Brain microvascular endothelial cell (primary cell): ENCODE measurements around the gene IGBP1.

Experiments
- DNase-seq: peaks from one replicate; pipeline ENCODE4 v3.0.0-alpha.2; 2020
- H3K27ac ChIP-seq: fragments of 250-450 bp; sonication (Bioruptor Pico); 2 replicates; pipeline ENCODE4 v1.5.1; 2020; ENCODE audit warnings: mild to moderate bottlenecking, moderate library complexity
- H3K27me3 ChIP-seq: fragments of 250-450 bp; sonication (Bioruptor Pico); replicated peaks from 2 replicates; pipeline ENCODE4 v1.5.1; 2020; ENCODE audit warnings: mild to moderate bottlenecking
- H3K36me3 ChIP-seq: fragments of 250-450 bp; sonication (Bioruptor Pico); replicated peaks from 2 replicates; pipeline ENCODE4 v1.5.1; 2020; ENCODE audit warnings: mild to moderate bottlenecking
- H3K4me3 ChIP-seq: 2 replicates; pipeline ENCODE4 v1.5.1; 2011; ENCODE audit warnings: low read depth, mild to moderate bottlenecking, control low read depth, low read length, moderate library complexity
- in situ Hi-C: cut with HindIII; loops from 2 replicates; pipeline ENCODE4 v1.10.0; 2017; ENCODE audit warnings: low sequenced_read_pairs, low pct_ligation_motif_present
- TF ChIP-seq, protein P1 (sequence below): IDR thresholded peaks from 2 replicates; pipeline ENCODE4 v1.5.1; 2011; ENCODE audit warnings: low read depth, mild to moderate bottlenecking, moderate library complexity, low read length, control low read depth, inconsistent platforms; ENCODE audit errors: missing control alignments

Gene IGBP1

DNA sequence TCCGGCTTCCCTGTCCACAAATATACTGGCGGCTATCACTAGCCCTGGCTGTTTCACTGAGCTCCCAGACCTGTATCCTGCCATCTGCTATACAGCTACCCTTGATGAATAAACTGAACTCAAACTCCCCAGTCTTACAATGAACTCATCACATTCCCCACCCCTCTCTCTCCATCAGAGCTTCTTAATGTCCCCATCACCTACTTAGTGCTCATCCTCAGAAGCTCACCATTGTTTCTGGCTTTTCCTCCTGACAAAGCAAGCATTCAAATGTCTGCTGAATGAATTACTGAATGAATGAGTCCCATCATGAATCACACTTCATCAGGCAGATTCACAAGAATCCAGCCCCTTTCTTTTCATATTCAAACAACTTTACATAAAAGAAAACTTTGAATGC, 38.4 kb downstream of the IGBP1 start:
- H3K27me3 ChIP-seq = no peaks in the 10 kb centered on the region
- no peak for DNase-seq
- in situ Hi-C loops = no loop called here
- H3K4me3 ChIP-seq = no peak overlapping the region
- no peaks in the 10 kb centered on the region for H3K36me3 ChIP-seq
- TF ChIP-seq, protein P1, sequence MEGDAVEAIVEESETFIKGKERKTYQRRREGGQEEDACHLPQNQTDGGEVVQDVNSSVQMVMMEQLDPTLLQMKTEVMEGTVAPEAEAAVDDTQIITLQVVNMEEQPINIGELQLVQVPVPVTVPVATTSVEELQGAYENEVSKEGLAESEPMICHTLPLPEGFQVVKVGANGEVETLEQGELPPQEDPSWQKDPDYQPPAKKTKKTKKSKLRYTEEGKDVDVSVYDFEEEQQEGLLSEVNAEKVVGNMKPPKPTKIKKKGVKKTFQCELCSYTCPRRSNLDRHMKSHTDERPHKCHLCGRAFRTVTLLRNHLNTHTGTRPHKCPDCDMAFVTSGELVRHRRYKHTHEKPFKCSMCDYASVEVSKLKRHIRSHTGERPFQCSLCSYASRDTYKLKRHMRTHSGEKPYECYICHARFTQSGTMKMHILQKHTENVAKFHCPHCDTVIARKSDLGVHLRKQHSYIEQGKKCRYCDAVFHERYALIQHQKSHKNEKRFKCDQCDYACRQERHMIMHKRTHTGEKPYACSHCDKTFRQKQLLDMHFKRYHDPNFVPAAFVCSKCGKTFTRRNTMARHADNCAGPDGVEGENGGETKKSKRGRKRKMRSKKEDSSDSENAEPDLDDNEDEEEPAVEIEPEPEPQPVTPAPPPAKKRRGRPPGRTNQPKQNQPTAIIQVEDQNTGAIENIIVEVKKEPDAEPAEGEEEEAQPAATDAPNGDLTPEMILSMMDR = no peak
- no peak overlapping the region for H3K27ac ChIP-seq

- in situ Hi-C loops = no loop called here
- H3K27me3 ChIP-seq = no peaks in the 10 kb centered on the region
- no peak for DNase-seq
- no peak overlapping the region for H3K27ac ChIP-seq
- TF ChIP-seq, protein P1 = no peak
- H3K36me3 ChIP-seq = no peaks in the 10 kb centered on the region
- H3K4me3 ChIP-seq = no peak overlapping the region
Measured at GRCh38 chrX:70172221-70172620, 39.0 kb downstream of the IGBP1 start.

DNA sequence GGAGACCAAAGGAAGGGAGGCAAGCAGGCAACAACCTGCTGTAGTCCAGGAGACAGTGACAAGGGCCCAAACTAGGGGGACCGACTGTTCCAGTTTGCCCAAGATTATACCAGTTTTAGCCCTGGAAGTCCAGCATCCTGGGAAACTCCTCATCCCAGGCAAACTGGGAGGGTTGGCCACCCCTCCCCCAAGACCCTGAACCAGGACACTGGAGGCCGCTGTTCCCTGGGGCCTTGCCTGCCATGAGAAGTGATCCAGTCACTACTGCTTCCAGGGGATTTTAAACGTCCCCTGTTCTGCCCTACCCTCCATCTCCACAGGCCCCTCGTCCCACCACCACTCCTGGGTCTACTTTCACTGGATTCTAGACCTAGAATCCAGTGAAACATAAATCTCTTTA, 39.7 kb downstream of the IGBP1 start:
- H3K27ac ChIP-seq = no peak overlapping the region
- H3K27me3 ChIP-seq = no peaks in the 10 kb centered on the region
- no peak overlapping the region for H3K4me3 ChIP-seq
- TF ChIP-seq, protein P1 = no peak
- no peaks in the 10 kb centered on the region for H3K36me3 ChIP-seq
- in situ Hi-C loops = no loop called here
- DNase-seq = no peak

DNA sequence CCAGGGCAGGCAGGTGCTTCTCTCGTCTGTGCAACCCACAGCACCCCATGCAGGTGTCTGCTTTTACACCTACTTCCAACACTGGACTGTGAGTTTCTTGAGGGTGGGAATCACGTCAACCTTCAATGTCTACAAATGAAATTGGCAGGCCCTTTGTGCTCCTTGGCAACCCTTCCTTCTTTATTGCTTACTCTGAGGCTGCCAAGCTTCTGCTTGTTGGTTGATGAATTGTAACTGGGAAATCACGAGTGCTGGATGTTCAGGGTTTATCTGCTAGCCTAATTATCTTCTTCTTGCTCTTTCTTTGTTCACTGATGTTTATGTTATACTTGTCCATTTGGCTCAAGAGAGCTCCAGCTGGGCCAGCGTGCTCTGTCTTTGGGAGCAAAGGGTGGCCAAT, 41.5 kb downstream of the IGBP1 start:
- H3K36me3 ChIP-seq = no peaks in the 10 kb centered on the region
- TF ChIP-seq, protein P1 = no peak
- H3K27ac ChIP-seq = peak overlapping the region; percentile 85
- no peak for DNase-seq
- H3K4me3 ChIP-seq = no peak overlapping the region
- in situ Hi-C loops = no loop called here
- no peaks in the 10 kb centered on the region for H3K27me3 ChIP-seq

- no peaks in the 10 kb centered on the region for H3K36me3 ChIP-seq
- TF ChIP-seq, protein P1 = no peak
Measured at GRCh38 chrX:70175338-70175737, 42.1 kb downstream of the IGBP1 start.

GRCh38 chrX:70176938-70177533, 43.8 kb downstream of the IGBP1 start, which contains the start of gene DGAT2L6:
DGAT2L6 (plus strand) TSS chrX:70177483; CDS start chrX:70177583, 100 bp downstream.
- Histone ChIP-seq H3K4me3 (no peak within 1 kb of the TSS), H3K27ac (no peak within 1 kb of the TSS), H3K36me3 (no peaks in the 10 kb centered on the region), H3K27me3 (no peaks in the 10 kb centered on the region)
- TF ChIP-seq, protein P1 = no peak
- no peak for DNase-seq
- in situ Hi-C loops = no loop called here

More at GRCh38 chrX:70175338-70175737, 42.1 kb downstream of the IGBP1 start:
- H3K27ac ChIP-seq = no peak overlapping the region
- no peak for DNase-seq
- H3K4me3 ChIP-seq = no peak overlapping the region
- in situ Hi-C loops = no loop called here
- H3K27me3 ChIP-seq = no peaks in the 10 kb centered on the region
